HG02798 (cell line): ENCODE measurements around the gene TAS2R50.

Experiments
- ATAC-seq: cut with Tn5 transposase; IDR thresholded peaks from one replicate; pipeline ENCODE4 v1.9.1; 2021; ENCODE audit warnings: mild to moderate bottlenecking; ENCODE audit not compliant: unreplicated experiment, poor library complexity

Gene TAS2R50

GRCh38 chr12:10956085-10956484, 30.6 kb downstream of the TAS2R50 start:
- ATAC-seq = no peak

GRCh38 chr12:10952645-10953044, 34.1 kb downstream of the TAS2R50 start:
- no peak for ATAC-seq

GRCh38 chr12:10943167-10943566, 43.5 kb downstream of the TAS2R50 start:
- no peak for ATAC-seq

- ATAC-seq = no peak
Measured at GRCh38 chr12:10941916-10942607, 44.6 kb downstream of the TAS2R50 start.

- no peak for ATAC-seq
Measured at GRCh38 chr12:10941369-10941768, 45.3 kb downstream of the TAS2R50 start.

GRCh38 chr12:10940389-10940788, 46.3 kb downstream of the TAS2R50 start:
- no peak for ATAC-seq

DNA sequence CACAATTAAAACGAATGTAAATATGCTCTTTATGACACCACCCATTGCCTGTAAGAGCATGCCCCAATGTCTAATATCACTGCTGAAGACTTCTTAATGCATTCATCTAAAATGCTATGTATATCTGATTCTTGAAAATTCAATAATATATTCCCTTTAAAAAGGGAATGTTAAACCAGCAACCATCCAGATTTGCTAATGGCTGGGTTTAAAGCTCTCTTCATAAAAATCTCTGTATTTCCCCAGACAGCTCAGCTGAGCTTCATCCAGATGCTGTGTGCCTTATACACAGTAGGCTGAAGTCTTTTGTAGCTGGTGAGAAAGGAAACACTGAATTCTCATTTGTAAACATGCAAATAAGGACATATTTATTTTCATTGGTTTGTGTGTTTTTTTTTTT, 47.5 kb downstream of the TAS2R50 start, which contains the start of gene TAS2R14:
Gene TAS2R14 (minus strand): TSS at position 101 of the 400 bp plus-strand sequence. CDS start 56 bp downstream, at position 45.
- no peak for ATAC-seq

- ATAC-seq = no peak
Measured at GRCh38 chr12:10936506-10936905, 50.2 kb downstream of the TAS2R50 start.
